DMS 273 (cell line): Measurements from ENCODE around the gene KISS1.
A peak's percentile ranks its signal among the peaks of the same experiment; 100 is the strongest.

ENCODE experiments used
- DNase-seq: peaks from one replicate; lab custom pipeline; 2025; ENCODE audit not compliant: unreplicated experiment; lab: John Stamatoyannopoulos, UW

KISS1 gene

DNA sequence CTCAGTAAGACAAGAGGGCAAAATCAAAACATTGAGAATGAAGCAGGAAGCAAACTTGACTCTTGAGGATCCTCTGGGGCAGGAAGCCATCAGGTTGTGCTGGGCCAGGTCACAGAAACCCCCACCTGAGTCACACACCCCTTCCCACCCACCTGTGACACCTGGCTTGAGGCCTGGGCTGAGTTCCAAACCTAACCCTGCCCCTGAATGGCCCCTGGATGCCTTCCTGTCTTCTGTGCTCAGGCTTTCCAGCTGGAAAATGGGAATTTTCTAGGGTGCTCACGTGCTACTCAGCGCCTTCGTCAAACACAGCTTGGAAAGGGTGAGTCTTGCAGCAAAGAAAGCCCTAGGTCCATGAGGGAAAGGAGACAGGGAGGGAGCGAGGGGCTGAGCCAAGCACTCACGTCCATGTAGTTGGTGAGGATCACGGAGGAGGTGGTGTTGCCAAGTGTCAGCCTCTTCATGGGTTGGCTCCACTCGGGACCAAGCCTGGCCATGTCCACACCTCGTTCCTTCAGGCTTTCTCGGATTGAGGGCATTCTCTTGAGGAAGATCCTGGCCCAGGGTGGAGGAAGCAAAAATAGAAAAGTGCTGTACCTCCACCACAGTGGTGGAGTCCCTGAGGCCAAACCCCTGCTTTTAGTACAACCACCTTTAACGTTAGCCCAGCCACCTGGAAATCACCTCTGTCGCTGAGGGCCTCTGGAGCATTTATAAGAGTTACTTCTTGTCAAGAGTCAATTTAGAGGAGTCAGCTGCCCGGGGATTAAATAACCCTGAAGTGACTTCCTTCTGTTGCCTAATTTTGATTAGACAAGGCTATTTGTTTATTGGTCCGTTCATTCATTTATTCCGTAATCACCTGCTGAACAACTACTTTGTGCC is 34.4 kb downstream of the KISS1 start:
- no peak for DNase-seq

DNA sequence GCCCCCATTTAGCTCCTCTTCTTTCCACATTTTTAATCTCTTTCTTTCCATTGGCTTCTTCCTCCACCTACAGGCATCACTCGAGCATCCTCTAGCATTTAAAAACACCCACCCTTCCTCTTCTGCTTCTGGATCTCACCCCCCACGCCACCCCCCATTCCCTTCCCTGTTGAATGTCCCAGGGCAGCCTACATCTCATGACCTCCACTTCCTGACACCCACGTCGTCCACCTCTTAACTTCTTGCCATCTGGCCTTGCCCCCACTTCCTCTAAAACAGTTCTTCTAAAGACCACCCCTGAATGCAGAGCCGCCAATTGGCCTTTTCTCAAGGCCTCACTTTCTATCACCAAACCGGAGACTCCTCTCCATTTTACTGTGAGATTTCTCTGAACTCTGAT is 38.3 kb downstream of the KISS1 start:
- no peak for DNase-seq

DNA sequence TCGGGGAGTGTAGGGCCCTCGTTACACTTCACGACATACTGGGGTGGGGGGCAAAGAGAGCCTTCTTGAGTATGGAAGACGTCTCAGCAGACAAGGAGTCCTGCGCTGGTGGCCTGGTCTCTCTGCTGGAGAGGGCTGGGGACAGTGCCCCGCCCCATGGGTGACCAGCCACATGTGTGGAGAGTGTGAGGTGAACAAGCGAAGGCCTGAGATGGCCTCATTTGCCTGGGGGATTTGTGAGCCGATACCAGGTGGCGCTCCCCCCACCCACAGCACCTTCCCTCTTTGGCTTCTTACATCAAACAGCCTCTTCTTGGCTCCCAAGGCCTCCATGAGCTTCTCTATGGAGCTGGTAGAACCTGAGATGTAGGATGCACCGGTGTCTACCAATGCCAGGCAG is 40.4 kb downstream of the KISS1 start:
- DNase-seq, result no peak

DNA sequence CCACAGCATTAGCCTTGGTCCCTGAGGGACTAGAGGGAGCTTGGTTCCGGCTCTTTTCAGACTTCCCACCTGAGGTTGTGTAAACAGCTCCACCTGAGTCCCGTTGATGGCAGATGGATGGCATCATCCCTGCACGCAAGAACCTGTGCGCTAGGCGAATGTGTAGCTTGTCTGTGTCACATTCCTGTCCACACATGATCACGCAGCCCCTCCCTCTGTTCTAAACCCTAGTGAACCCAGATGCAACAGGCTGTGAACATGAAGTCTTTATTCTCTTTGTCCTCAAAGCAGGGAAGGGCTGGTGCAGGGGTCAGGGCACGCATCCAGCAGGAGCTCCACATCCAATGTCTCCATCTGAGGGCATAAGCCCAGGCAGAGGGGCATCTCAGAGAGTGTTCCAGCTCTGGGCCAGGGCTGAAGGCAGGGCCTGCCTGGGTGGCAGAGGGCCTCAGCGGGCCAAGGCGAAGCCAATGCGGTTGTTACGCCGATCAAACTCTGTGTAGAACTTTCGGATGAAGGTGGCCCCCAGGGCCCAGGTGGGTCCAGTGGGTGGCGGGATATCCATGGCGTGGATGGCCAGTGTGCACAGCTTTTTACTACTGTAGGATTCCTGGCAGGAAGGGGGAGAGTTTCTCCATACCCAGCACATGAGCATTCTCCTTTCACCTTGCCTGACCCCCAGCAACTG is 41.6 kb downstream of the KISS1 start:
- DNase-seq, result no peak

DNA sequence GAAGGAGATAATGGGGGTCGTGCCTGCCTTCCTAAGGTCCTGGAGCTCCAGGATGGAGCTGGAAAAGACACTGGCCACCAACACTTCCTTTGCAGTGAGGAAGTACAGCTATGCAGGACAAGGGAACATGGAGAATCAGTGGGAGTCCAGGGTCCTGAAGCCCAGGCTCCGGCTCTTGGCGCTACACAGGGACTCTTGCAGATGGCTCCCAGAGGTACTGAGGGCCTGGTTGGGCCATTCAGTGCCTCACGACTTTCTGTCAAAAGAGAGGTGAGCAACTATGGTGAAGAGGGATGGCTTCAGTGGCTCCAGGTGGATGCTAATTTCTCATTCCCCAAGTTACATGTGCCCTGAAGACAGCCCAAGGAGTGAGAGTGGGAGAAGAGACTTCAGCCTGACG is 42.6 kb downstream of the KISS1 start:
- DNase-seq, result no peak

DNA sequence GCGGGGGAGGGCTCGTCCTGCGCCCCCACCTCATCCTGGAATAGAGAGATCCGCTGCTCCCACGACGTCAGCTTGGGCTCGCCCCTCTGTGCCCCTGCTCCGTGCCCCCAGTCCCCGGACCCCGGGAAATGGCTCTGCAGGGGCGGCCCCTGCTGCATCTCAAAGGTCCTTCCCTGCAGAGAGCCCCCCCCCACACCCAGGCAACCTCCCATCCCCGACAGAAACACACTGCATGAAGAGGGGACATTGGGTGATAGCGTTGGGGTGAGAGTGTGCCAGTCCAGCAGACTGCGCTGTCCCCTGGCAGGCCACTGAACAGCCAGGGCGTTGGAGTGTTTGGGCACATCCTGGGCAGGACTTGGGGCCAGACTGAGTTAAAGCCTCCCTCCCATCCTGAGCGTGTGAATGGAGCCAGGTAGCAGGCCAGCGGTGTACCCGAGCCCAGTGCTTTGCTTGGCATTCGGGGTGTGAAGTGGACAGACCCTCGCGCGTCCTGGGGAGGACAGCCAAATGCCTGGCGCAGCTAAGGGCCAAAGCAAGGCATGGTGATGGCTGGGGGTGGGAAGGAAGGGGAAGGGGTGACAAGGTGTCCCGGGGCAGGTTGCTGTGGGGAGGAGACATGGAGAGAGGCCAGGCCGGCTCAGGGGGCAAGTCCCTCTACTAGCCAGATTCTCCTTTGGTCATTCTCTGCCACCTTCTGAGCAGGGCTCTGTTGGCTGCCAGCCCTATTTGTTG is 43.8 kb downstream of the KISS1 start:
- DNase-seq, result no peak

DNA sequence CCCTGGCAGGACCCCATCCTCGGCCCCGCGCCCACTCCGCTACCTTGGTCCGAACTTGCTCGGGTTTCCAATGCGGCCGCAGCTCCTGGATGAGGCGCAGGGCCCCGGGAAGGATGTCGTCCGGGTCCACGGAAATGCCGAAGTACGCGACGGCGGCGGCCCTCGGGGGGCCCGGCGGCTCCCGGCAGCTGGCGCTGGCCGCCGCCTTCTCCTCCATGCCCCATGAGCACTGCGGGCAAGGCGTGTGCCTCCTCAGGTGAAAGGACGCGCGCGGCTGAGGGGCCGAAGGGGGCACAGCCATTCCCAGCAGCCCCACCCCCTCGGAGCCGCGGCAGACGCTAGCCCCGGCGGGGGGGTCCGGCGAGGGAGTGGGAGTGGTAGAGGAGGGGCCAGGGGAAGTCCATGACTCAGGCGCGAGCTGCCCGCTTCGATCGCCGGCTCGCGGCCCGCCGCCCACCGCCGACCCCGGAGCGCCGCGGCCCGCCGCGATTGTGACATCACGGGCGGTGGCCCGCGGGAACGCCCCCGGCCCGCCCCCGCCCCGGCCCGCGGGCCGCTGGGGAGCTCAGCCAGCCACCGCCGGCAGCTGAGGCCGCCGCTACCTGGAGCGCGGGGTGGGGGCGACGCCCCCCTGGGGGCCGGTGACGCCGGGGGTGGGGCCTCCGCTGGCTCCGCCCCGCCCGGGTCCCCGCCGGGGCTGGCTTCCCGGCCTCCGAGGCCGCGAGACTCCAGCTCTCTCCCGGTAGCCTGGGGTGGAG is 44.6 kb downstream of the KISS1 start, which contains the start of gene ETNK2:
Gene ETNK2, minus strand, starts transcription at position 493 of the 758 bp plus-strand sequence. Its CDS starts 192 bp downstream, at position 301.
- DNase-seq, result peak; percentile 81

DNA sequence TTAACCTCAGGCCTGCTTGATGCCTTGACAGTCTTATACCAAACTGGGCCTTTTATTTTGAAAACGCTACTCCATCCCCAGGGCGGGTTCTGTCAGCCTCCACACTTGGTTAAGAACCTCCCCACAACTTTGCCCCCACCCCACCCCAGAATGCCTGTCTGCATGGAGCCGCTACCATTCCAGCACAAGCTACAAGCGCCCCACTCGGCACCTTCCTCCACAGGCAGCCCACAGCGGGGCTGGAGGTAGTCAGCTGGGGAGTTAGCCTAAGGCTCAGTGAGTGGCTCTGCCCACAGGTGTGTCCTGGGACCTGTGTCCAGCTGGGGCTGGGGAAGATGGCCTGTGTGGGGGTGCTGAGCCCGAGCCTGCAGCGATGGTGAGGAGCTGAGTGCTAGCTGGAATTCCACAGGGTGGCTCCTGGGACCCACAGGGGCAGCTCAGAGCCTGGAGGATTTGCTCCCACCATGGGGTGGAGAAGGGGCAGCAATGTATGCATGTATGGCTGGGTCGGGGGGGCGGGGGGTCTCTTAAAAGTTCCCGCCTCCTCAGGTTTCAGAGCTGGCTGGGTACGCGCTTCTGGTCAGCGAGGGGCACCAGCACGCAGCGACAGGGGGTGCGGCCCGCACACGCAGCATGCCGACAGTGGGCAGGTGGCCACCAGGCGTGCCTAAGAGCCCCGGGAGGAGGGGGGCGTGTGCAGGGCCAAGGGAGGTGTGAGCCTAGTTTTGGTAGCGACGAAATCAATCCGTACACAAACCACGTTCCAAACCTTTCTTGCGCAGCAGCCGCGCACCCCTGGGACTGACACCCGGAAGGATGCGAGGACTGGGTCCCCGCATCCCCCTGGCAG is 45.4 kb downstream of the KISS1 start:
- DNase-seq, result peak; percentile 60

DNA sequence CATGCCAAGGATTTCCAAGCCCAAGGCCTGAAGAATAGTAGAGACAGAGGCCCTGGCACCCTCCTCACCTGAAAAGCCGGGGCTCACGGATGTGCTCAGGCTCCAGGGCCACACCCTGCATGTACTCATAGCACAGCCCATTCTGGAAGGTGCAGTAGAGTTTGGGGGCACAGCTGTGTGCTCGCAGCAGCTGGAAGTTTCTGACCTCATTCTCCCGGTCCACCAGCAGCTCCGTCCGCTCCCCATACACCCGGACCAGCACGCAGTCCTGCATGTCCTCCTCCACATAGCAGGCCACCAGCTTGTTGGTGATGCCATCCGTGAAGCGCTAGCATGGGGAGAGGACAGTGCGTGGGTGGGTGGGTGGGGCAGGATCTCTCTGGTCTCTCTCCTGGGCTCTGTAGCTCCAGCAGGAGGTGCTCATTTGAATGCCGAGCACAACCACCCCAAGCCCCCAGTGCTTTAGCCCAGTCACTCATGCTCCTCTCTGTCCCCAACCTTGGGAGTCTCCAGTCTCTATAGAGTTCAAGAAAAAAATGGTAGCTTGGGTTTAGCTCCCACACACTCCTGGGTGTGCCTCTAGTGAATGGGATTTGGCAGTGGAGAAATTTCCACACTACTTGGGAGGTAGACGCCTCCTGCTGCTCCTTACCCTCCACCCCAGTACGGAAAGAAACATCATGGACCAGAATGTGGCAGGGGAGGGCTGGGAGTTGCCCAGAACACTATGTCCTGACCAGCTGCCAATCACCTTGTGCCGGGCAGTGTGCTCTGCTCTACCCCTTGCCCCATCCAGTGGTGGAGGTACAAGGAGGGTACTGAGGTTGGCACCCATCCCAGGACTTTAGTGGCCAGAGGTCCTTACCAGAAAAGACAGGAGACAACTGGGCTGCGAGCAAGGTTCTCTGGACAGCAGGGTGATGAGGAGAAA is 46.4 kb downstream of the KISS1 start:
- DNase-seq, result no peak

DNA sequence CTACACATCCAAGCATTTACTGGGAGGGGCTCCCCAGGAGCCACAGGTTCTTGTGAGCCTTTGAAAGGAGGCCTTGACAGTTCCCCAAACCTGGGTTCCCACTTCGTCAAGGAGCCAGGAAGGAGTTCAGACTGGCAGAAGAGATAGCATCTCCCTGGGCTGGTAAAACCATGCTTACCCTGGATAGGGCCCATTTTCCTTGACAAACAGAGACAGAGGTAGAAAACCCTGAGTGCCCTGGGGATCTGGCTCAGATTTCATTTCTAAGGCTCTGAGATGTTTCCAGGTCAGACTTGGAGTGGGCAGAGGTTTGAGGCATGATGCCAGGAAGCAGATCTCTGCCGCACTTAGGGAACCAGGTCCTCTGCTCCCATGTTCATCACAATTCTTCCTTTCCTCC is 47.2 kb downstream of the KISS1 start:
- no peak for DNase-seq

DNA sequence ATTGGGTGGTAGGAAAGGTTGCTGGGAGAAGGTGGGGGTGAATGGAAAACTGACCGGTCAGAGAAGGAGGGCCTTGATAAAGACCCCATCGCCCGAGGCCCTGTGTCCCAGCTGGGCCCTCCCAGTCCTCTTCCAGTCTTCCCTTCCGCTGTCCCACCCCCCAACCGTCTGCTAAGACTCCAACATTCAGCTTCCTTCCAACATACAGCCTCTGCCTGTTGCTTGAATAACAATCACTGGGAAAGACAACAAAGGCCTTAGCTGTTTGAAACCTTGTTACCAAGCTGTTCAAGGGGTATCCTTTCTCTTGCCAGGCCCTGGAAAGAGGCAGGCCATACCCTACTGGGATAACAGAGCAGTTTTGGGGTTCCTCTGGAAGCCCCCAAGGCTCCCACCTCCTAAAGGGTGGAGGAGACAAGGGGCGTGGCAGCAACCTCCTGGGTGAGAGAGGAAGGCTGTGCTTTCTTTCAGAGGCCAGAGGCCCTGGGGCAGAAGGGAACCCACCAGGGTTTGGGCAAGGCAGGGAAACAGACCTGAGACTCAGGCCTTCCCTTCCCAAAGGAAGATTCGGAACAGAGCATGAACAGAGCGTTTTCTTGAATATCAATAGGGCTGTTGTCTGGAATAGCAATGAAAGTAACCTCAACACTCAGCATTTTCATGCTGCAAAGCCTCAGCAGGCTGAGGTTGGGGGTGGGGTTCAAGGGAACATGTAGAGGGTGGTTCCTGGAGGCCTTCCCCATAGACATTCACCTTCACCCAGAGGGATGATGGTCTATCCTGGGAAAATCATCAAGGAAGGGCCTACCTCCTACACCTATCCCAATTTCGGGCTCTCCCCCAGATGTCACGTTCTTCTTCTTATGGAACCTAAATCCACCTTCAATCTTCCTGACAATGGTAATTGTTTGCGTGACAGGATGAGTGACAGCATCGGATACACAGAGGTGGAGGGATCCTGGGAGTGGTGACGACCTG is 48.6 kb downstream of the KISS1 start:
- DNase-seq, result no peak

DNA sequence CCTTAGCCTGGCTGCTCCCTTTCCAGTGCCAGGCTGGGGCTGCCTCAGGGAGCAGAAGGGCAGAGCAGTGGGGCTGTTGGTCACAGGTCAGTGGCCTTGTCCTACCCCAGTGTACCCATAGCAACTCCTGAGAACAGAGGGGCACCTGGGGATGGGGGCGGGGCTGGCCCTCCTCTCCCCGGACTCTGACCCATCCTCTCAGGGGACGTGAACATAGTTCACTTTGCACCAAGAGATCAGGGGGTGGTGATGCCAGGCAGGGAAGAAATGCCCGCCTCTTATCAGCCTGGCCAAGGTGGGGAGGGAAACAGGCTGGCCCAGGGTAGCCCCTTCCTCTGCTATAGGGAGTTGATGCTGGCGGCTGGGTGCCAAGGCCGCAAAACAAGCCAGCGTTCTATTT is 49.3 kb downstream of the KISS1 start:
- DNase-seq, result no peak

DNA sequence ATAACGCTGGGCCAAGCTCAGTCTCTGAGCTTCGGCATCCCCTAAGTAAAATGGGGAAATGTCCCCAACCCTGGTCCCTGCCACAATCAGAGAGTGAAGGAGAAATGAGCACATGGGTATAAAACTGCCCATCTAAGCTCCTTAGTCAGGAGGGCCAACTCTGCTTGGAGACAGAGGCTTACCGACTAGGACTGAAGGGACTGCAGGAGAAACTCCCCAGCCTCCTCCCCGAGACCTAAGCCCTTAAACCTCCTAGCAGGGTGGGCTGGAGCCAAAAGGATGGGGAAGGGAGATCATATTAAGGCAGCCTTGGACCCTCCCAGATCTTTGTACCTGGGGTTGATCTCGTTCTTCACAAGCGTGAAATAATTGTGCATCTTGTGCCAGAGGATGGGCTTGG is 50.0 kb downstream of the KISS1 start:
- DNase-seq, result no peak

DNA sequence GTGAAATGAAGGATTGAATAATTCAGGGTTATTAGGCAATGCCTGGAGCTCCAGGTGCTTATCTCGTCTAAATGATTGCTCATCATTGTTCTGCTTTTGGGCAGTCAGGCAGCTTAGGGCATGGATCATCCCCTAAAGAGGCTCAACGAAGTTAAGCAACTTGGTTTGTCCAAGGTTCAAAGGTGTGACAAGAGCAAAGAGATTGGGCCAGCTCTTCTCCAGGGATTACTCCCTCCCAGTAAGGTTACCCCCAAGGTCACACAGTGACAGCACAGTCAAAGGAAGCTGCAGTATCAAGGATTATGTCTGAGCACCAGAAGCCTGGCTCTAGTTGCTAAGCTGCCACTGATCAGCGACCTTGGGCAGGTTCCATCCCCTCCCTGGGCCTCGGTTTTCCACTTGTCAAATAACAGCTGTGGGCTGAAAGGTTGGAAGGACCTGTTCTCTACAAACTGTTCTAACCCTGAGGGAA is 51.2 kb downstream of the KISS1 start:
- no peak for DNase-seq

DNA sequence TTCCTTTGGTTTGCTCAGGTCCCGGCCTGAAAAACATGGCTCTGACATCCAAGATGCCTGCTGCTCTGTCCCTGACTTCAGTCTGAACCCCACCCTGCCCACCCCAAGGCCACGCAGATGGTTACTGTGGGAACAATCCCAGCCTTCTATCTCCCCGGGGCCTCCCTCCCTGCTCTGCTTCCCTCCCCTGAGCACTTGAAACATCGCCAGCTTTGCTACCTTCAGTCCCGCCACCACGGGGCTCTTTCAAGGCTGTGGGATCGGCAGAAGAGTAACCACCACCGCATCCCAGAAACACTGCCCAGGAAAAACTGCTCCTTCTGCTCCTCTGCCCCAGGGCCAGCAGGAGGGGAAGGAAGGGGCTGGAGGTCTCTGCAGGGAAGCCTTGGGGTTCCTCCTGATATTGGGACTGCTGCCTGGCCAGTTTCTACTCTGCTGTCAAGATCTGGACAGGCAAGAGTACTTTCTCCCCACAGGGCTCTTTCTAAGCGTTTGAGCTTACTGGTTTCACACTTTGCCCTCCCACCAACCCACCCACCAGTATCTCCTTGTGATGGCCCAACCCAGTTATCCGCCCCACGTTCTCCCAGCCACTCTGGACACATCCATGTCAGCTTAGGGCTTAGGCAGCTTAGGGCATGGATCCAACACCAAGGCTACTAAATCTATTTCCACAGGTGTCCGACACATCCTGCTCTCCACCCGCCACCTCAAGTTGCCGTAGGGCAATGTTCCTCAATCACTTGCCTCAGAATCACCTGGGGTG is 52.8 kb downstream of the KISS1 start:
- DNase-seq, result peak; percentile 20

DNA sequence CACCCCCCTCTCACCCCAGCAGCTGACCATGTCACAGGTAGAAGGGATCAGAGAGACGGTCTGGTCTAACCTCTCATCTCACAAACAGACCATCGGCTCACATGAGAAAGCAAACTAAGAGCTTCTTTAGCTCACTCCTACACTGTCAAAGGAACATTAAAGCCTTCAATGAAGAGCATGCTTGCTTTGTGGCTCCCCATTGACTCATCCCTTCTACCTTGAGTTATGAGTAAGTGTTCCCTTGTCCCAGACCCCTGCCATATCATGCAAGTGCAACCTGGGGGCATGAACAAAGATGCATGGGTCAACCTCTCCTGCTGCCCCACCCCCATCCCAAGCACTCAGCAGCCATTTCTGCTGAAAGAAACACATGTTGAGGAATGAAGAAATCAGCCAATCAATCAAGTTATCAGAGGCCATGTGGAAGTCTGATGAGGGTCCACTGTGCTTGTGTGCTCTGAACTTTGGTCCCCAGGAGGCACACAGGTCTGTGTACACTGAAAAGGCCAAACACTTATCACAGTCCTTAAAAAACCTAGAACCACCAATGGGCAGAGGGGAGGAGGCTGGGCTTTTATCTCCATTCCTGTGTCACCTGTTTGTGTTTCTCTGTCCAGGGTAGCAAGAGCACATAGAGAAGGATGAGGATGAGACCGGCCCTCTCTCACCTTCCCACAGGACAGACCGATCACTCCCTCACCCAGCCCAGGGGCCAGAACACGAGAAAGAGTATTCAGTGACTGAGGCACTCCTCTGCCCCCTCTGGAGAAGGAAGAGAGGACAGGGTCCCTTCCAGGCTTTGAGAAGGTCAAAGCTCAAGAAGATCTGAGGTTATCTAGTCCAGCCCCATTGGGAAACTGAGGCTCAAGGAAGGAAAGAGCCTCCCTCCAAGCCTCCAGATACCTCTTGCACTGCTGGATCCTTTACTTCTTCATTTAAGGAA is 54.0 kb downstream of the KISS1 start:
- DNase-seq, result no peak
